Stimulated activated CD4-positive, alpha-beta T cell treated with anti-CD3 and anti-CD28 coated beads, Interleukin-12 subunit alpha, Interleukin-12 subunit beta, amount 100 ng/mL, for 24 hours (primary cell): Measurements from ENCODE around the gene CNTN4.

ENCODE experiments used
- DNase-seq, 2 experiments: peaks; one replicate each; pipeline ENCODE4 v3.0.0-alpha.2; 2020; ENCODE audit warnings: low read depth in 2 of 2

Gene CNTN4

GRCh38 chr3:2856138-2857133, 757.8 kb downstream of the CNTN4 start:
- DNase-seq, result no peak

GRCh38 chr3:2860626-2861025, 762.0 kb downstream of the CNTN4 start:
- no peak for DNase-seq

DNA sequence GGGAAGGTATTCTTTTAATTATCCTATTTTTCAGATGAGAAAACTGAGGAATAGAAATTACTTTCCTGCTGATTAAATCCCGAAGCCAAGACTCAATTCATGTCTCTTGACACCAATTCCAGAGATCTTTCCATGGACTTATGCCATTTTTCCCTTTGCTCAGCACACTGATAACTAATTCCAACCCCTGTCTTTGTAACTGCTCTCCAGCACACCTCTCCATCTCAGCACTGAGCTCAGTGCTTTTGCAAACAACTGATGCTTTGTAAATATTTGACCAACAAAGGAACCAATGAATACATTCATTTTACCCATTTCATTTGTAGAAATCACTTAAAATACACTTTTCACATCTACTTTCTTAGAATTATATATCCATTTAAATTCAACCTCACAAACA, 762.5 kb downstream of the CNTN4 start:
- no peak for DNase-seq

DNA sequence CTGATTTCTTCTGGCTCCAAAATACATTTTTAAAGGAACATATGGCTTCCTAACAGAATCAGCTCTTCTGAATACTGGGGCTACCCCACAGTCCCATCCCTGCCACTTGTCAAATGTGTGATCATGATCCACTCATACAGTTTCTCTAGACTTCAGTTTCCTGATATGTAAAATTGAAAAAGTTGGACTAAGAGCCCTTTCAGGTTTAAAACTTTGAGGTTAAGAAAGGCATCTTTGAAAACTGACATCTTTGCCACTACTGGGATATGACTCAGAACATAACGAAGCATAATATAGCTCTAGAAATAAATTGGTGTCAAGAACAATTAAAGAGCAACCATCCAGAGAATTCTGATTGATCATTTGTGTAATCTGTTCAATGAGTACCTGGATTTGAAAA, 763.3 kb downstream of the CNTN4 start:
- no peak for DNase-seq

GRCh38 chr3:2862366-2862765, 763.7 kb downstream of the CNTN4 start:
- no peak for DNase-seq

DNA sequence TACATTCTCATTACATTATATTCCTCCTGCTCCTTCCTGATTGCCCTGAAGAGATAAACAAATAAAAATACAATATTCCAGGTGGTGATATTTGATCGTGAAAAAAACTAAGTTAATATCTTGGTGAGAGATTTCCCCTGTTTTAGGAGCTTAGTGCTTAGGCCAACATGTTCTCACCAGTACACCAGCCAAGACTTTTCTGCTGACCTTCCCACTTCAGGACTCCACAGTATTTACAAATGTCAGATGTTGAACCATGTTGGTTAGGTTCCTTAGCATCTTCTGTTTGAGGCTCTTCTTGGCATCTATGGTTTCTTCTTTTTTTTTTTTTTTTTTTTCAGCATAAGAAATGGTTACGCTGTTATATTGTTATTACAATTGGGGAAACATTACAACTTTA, 764.5 kb downstream of the CNTN4 start:
- no peak for DNase-seq

DNA sequence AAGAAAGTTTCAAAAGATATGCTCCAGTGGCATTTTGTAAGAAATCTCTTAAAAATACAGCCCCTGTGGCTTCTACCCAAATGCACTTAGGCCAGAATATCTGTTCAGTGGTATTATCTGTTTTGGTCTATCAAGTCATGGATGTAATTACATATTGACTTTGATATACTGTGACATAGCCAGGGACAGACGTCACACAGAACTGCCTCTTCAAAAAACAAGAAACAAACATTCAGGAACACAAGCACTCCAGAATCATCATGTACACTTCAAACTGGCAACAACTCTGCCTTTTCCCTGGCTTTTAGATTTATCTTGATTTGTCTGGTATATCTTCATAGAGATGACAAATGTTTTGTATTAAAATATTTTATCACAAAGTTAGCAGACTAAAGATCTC, 771.2 kb downstream of the CNTN4 start:
- no peak for DNase-seq

- DNase-seq, result no peak
Observed at GRCh38 chr3:2870724-2871333, 772.2 kb downstream of the CNTN4 start.

DNA sequence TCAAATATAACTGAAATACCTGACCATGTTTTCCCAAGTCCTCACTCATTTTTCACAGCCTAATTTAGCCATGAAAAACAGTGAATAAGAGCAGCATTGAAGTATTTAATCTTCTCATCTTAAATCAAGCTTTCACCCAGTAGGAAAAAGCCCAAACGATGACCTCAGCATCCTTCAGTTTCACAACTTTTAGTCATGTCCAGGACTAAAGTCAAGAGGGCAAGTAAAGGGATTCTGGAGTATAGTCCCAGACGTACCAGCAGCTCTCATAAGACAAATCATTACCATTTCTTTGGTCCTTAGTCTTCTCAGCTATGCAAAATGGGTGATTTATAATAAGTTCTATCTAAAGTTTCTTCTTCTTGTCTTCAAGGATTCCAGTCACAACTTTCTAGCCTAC, 774.2 kb downstream of the CNTN4 start:
- DNase-seq, result no peak

DNA sequence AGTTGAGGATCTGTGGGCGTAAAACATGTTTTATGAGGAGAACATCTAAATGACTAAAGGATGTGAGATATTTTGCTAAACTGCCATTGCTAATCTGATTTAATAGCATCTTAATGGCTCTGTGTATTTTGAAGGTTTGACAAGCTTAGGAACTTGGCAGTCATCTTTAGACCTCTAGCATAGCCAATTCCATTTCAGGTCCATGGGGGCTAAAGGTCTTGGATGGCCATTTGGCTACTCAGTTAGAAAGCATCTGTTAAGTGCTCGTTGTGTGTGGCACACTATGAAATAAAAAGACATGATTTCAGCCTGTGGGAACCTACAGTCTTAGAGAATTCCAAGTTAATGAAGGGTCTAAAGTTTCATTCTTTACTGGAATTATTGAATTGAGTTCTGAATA, 775.3 kb downstream of the CNTN4 start:
- DNase-seq, result no peak

DNA sequence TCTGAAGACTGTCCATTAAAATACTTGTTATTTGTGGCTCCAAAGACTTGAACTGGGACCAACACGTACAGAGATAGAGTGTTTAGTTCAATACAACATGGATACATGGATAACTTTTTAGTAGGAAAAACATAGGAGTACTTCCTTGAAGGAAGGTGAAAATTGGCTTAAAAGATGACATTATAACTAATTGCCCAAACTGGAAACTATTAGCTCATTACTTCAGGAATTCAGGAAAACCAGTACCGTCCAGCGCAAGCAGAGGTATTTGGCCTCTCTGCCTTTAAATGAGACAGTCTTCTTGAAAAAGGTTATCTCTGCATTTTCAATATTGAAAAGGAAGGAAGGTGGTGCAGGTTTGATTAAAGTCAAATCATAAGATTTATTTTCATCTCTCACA, 777.0 kb downstream of the CNTN4 start:
- DNase-seq, result no peak

GRCh38 chr3:2876362-2876761, 777.7 kb downstream of the CNTN4 start:
- no peak for DNase-seq

GRCh38 chr3:2879023-2879422, 780.4 kb downstream of the CNTN4 start:
- no peak for DNase-seq

- DNase-seq, result no peak
Observed at GRCh38 chr3:2879587-2879986, 780.9 kb downstream of the CNTN4 start.

- DNase-seq, result no peak
Observed at GRCh38 chr3:2880218-2880756, 781.6 kb downstream of the CNTN4 start.

- no peak for DNase-seq
Observed at GRCh38 chr3:2883283-2883682, 784.6 kb downstream of the CNTN4 start.

DNA sequence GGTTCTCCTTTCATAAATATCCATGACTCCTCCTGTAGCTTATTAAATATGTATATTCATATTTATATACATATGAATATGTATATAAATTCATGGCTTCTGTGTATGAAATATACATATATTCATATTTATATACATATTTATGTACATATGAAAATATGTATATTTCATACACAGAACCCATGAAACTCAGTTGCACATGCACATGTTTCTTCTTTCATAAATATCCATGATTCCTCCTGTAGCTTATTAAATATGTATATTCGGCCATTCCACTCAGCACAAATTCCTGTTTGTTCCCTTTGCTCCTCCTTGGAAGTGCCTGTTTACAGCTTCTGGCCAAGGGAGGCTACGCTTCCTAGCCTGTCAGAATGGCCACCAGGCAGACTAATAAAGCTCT, 789.9 kb downstream of the CNTN4 start:
- DNase-seq, result no peak

DNA sequence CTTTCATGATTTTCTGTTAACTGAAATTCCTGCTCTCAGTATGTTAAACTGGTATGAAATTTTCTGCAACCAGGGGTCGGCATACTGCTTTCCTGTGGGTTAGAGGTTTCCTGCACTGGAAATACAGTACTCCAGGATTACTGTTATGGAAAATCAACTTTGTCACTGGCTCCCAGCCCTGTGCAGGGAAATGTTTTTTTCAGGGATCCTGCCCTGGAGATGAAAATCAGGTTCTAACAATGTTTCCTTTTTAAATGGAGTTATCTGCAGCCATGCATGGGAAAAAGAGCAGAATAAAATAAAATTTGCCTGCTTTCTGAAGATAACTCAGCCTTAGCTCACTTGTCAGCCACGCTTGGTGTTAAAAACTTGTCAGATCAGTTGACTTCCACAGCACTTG, 791.1 kb downstream of the CNTN4 start:
- no peak for DNase-seq

GRCh38 chr3:2896308-2896939, 797.8 kb downstream of the CNTN4 start:
- no peak for DNase-seq

- DNase-seq, result no peak
Observed at GRCh38 chr3:2897821-2898220, 799.2 kb downstream of the CNTN4 start.

DNA sequence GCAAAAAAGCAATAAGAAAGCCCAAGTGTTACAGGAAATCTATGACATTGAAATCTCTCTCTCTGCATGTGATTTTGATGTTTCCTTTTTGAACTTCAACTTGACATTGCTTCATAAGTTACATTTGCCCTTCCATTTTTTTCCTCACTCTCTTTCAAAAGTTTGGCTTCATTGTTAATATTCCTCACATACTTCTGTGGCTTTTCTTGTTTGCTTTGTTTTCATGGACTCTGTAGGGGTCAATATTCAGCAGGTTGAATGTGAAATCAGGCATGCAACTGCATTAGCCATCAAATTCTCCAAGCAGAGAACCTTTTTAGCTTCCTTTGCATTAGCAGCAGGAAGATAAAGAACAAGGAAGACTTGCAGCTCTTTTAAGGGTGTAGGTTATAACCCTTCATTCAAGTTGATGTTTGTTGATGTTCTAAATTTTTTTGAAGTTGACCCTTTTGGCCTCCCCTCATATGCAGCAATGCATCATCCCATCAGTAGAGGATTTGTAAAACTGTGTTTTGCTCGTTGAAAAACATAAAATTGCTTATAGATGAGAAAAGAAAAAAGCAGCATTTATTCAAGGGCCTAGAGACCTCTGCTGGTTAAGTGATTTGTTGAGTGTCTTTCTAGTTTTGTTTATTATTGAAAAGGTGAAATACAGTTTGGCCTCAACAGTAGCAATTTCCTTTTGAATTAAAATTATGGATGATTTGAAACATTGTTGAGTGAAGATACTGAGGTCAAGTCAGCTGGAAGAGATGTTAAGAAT, 800.1 kb downstream of the CNTN4 start:
- no peak for DNase-seq

DNA sequence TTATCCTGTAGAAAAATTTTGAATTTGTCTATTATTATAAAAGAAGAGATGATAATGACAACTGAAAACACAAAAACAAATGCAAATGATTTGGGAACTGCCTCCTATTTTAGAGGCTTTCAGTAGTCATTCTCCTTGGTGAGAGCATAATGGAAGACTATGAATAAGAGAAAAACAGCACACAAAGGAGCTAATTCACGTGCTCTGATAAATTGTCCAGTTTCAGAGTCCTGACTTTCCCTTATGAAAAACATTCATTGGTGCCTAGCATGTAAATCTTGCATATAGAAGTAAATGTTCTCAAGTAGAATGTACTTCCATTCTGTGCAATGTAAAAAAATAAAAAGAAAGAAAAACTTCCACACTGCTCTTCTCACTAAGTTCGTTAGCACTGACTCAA, 805.4 kb downstream of the CNTN4 start:
- DNase-seq, result no peak
